ENCODE measurements around the gene CCDC47. TPM values are rescaled to one million over a fixed set of nuclear protein-coding genes. Genes with fewer than 3 reads are reported as not detected.
A peak's percentile ranks its signal among the peaks of the same experiment; 100 is the strongest.

The CCDC47 gene
- total RNA-seq, 1 experiment from 2014 or later: 79.4 TPM

- Histone ChIP-seq H3K9ac (ENCODE audit: extremely low read depth, insufficient read length, low read length) (no peak overlapping the region), H3K79me2 (ENCODE audit: insufficient read depth, low read length) (no peaks in the 10 kb centered on the region), H2BK12ac (ENCODE audit: insufficient read length, low read depth, low read length) (no peak overlapping the region), H3K4me2 (ENCODE audit: insufficient read depth, insufficient read length, low read length) (no peak overlapping the region), H2BK5ac (ENCODE audit: insufficient read length, low read length) (no peak overlapping the region), H3K18ac (ENCODE audit: insufficient read length, low read depth, low read length) (no peak overlapping the region), H3K14ac (ENCODE audit: insufficient read depth, low read length) (no peak overlapping the region), H2AK5ac (ENCODE audit: insufficient read length, low read length) (no peak overlapping the region), H3K27ac (ENCODE audit: insufficient read length, low read depth, low read length) (no peak overlapping the region), H4K20me1 (ENCODE audit: control insufficient read depth, insufficient read depth, insufficient read length) (no peaks in the 10 kb centered on the region), H4K8ac (replicated peaks; ENCODE audit: insufficient read length, low read depth, low read length) (no peak overlapping the region), H4K5ac (ENCODE audit: insufficient read length, low read depth, low read length) (no peak overlapping the region), H2BK120ac (ENCODE audit: low read depth, low read length, poor library complexity, severe bottlenecking) (no peak overlapping the region), H3T11ph (ENCODE audit: low read length) (no peak overlapping the region), H3K4me1 (ENCODE audit: insufficient read depth, low read length) (no peaks in the 10 kb centered on the region), H3K23me2 (ENCODE audit: insufficient read length, low read depth, low read length, poor library complexity, severe bottlenecking) (peaks cover 8% of the 10 kb centered on the region), H2BK20ac (ENCODE audit: low read depth, low read length, poor library complexity, severe bottlenecking) (no peak overlapping the region), H3K79me1 (ENCODE audit: insufficient read depth, low read depth, low read length, poor library complexity, severe bottlenecking) (no peaks in the 10 kb centered on the region), H2AFZ (ENCODE audit: low read length) (no peak overlapping the region), H3K9me3 (ENCODE audit: control insufficient read depth, low read depth, low read length) (no peaks in the 10 kb centered on the region), H3K27me3 (ENCODE audit: insufficient read depth, low read length) (no peaks in the 10 kb centered on the region), H3K4ac (ENCODE audit: low read depth, low read length) (no peak overlapping the region), H4K91ac (ENCODE audit: insufficient read length, low read depth, low read length) (no peak overlapping the region), H2BK15ac (ENCODE audit: low read depth, low read length) (no peak overlapping the region), H3K23ac (ENCODE audit: insufficient read length, low read depth, low read length) (no peak overlapping the region), H3K56ac (ENCODE audit: insufficient read length, low read depth, low read length) (no peak overlapping the region)
- Mint-ChIP-seq H3K4me3 (no peak overlapping the region), H3K27me3 (ENCODE audit: low read depth) (peaks cover 5% of the 10 kb centered on the region), H3K36me3 (ENCODE audit: insufficient read depth in 1 of 3, low read depth in 3 of 3) (peaks cover 13 to 62% (median 41%) of the 10 kb centered on the region in 3 experiments), H3K27ac (peak overlapping the region in 1 of 3 experiments; percentile 5; a peak in 1 of 7 replicates), H3K4me1 (peaks cover 16 to 23% of the 10 kb centered on the region in 2 experiments), H3K9me3 (no peaks in the 10 kb centered on the region)
- no peak for TF ChIP-seq CTCF (conservative IDR thresholded peaks at IDR 0.05)
- no peak for DNase-seq
- no CpG with 5 or more reads among the region's 3 CpGs for WGBS (ENCODE audit: extremely low coverage, insufficient read length, low lambda C conversion rate)
These were observed 67.7 kb downstream of the CCDC47 start for GRCh38 chr17:63705657-63706056.
